Panc1 (cell line): ENCODE measurements around the gene SLC12A9. TPM values are rescaled to one million over a fixed set of nuclear protein-coding genes. Genes with fewer than 3 reads are reported as not detected.
A peak's percentile ranks its signal among the peaks of the same experiment; 100 is the strongest.

ENCODE experiments used
- ATAC-seq: fragments of 200-7000 bp; cut with Tn5 transposase; 2 replicates; pipeline ENCODE4 v1.9.1; 2020; ENCODE audit warnings: mild to moderate bottlenecking, moderate library complexity
- BruUV-seq: library from RNA; stranded (reverse); fragments of 400-500 nt; replicated peaks from 2 replicates; lab custom pipeline; 2021; lab: Mats Ljungman, UMichigan
- CTCF ChIA-PET: fragments of 300-600 bp; sonication (Branson Sonifier 250); formaldehyde crosslinking; loops from one replicate; lab custom pipeline; 2022; ENCODE audit warnings: antibody characterized with exemption; lab: Charles Lee
- POLR2A ChIA-PET: fragments of 300-600 bp; sonication (Branson Sonifier 250); formaldehyde crosslinking; loops from one replicate; lab custom pipeline; 2022; ENCODE audit warnings: antibody characterized with exemption; lab: Charles Lee
- DNase-seq: peaks from one replicate; pipeline ENCODE4 v3.0.0-alpha.2; 2010; ENCODE audit warnings: low read depth, low spot score
- H3K27ac ChIP-seq: 2 replicates; pipeline ENCODE4 v1.5.1; 2011; ENCODE audit warnings: mild to moderate bottlenecking, low read length, inconsistent platforms
- H3K27me3 ChIP-seq: fragments of 200-500 bp; sonication (Bioruptor generic); 2 replicates; pipeline ENCODE4 v1.6.0; 2014; ENCODE audit warnings: low read length, inconsistent platforms; ENCODE audit not compliant: control insufficient read depth, insufficient read depth
- H3K36me3 ChIP-seq: fragments of 200-500 bp; sonication (Bioruptor generic); 2 replicates; pipeline ENCODE4 v1.5.1; 2014; ENCODE audit warnings: inconsistent platforms, mild to moderate bottlenecking, low read length, moderate library complexity; ENCODE audit not compliant: control insufficient read depth, insufficient read depth
- H3K4me1 ChIP-seq: 2 replicates; pipeline ENCODE4 v1.5.1; 2011; ENCODE audit warnings: inconsistent platforms, mild to moderate bottlenecking, low read length, moderate library complexity; ENCODE audit not compliant: control insufficient read depth, insufficient read depth
- H3K4me3 ChIP-seq, 2 experiments: 2 replicates each; pipeline ENCODE4 v1.5.1; 2011 to 2012; ENCODE audit warnings: low read depth in 2 of 2, low read length in 2 of 2, mild to moderate bottlenecking in 2 of 2, inconsistent platforms in 1 of 2, moderate library complexity in 1 of 2
- H3K9me3 ChIP-seq: fragments of 200-500 bp; sonication (Bioruptor generic); 2 replicates; pipeline ENCODE4 v1.5.1; 2014; ENCODE audit warnings: low read depth, mild to moderate bottlenecking, inconsistent platforms, low read length, moderate library complexity; ENCODE audit not compliant: control insufficient read depth, insufficient read depth
- POLR2AphosphoS5 ChIP-seq: IDR thresholded peaks from 2 replicates; pipeline ENCODE4 v1.6.1; 2012; ENCODE audit warnings: mild to moderate bottlenecking, low read depth, low read length, moderate library complexity
- SIN3A ChIP-seq: IDR thresholded peaks from 2 replicates; pipeline ENCODE4 v1.6.1; 2012; ENCODE audit warnings: low read depth, mild to moderate bottlenecking, low read length, moderate library complexity, borderline replicate concordance; ENCODE audit not compliant: insufficient read depth
- TCF7L2 ChIP-seq: IDR thresholded peaks from 2 replicates; pipeline ENCODE4 v1.6.1; 2011; ENCODE audit warnings: mild to moderate bottlenecking, low read depth, low read length, inconsistent platforms
- in situ Hi-C: cut with HindIII; loops from 2 replicates; pipeline ENCODE4 v1.10.0; 2016; ENCODE audit warnings: low sequenced_read_pairs, low pct_unique_long_range_greater_than_20kb
- intact Hi-C: fragments of 100-400 bp; cut with micrococcal nuclease; formaldehyde crosslinking; loops from one replicate; pipeline ENCODE4 v1.10.0; 2022; ENCODE audit not compliant: unreplicated experiment
- total RNA-seq: library from RNA; stranded (reverse); gene quantifications from one replicate; pipeline ENCODE4 v1.2.1, GENCODE V29; 2021; ENCODE audit not compliant: unreplicated experiment
- TF ChIP-seq, protein P1 (sequence below), 2 experiments: IDR thresholded peaks; 2 replicates each; pipeline ENCODE4 v1.6.1; 2011 to 2012; ENCODE audit warnings: low read depth in 2 of 2, control low read depth in 1 of 2, low read length in 1 of 2, mild to moderate bottlenecking in 1 of 2, moderate library complexity in 1 of 2; ENCODE audit not compliant: insufficient read depth in 1 of 2
- TF ChIP-seq, protein P2 (sequence below): fragments of 450-650 bp; IDR thresholded peaks from 2 replicates; pipeline ENCODE4 v1.5.1; 2017; ENCODE audit warnings: mild to moderate bottlenecking

The SLC12A9 gene
- total RNA-seq, 1 experiment from 2014 or later, result 31.1 TPM

DNA sequence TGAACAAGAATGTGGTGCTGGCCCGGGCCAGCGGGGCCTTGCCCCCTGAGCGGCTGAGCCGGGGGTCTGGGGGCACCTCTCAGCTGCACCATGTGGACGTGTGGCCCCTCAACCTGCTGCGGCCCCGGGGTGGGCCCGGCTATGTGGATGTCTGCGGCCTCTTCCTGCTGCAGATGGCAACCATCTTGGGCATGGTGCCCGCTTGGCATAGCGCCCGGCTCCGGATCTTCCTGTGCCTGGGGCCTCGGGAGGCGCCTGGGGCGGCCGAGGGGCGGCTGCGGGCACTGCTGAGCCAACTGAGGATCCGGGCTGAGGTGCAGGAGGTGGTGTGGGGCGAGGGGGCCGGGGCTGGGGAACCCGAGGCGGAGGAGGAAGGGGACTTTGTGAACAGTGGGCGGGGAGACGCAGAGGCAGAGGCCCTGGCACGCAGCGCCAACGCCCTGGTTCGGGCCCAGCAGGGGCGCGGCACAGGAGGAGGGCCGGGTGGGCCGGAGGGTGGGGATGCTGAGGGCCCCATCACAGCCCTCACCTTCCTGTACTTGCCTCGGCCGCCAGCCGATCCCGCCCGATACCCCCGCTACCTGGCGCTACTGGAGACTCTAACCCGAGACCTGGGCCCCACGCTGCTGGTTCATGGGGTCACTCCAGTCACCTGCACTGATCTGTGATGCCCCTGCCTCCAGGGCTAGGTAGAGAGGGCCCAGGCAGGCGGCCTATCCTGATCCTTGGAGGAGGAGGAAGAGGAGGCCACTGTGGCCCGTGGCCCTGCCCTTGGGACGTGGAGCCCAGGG, 13.6 kb downstream of the SLC12A9 start:
- Histone ChIP-seq H3K4me3 (no peak overlapping the region), H3K27me3 (no peaks in the 10 kb centered on the region), H3K9me3 (no peaks in the 10 kb centered on the region), H3K27ac (no peak overlapping the region), H3K36me3 (peaks cover 2% of the 10 kb centered on the region; the same call in 1 of the 2 replicates), H3K4me1 (peaks cover 10% of the 10 kb centered on the region)
- no peak for ATAC-seq
- no peak for TF ChIP-seq TCF7L2
- TF ChIP-seq, protein P1, sequence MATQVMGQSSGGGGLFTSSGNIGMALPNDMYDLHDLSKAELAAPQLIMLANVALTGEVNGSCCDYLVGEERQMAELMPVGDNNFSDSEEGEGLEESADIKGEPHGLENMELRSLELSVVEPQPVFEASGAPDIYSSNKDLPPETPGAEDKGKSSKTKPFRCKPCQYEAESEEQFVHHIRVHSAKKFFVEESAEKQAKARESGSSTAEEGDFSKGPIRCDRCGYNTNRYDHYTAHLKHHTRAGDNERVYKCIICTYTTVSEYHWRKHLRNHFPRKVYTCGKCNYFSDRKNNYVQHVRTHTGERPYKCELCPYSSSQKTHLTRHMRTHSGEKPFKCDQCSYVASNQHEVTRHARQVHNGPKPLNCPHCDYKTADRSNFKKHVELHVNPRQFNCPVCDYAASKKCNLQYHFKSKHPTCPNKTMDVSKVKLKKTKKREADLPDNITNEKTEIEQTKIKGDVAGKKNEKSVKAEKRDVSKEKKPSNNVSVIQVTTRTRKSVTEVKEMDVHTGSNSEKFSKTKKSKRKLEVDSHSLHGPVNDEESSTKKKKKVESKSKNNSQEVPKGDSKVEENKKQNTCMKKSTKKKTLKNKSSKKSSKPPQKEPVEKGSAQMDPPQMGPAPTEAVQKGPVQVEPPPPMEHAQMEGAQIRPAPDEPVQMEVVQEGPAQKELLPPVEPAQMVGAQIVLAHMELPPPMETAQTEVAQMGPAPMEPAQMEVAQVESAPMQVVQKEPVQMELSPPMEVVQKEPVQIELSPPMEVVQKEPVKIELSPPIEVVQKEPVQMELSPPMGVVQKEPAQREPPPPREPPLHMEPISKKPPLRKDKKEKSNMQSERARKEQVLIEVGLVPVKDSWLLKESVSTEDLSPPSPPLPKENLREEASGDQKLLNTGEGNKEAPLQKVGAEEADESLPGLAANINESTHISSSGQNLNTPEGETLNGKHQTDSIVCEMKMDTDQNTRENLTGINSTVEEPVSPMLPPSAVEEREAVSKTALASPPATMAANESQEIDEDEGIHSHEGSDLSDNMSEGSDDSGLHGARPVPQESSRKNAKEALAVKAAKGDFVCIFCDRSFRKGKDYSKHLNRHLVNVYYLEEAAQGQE (IDR thresholded peaks at IDR 0.05; ENCODE audit: insufficient read depth in 1 of 2, low read depth in 2 of 2, low read length in 1 of 2), result no peak
- TF ChIP-seq SIN3A, result no peak
- TF ChIP-seq POLR2AphosphoS5, result no peak
- TF ChIP-seq, protein P2, sequence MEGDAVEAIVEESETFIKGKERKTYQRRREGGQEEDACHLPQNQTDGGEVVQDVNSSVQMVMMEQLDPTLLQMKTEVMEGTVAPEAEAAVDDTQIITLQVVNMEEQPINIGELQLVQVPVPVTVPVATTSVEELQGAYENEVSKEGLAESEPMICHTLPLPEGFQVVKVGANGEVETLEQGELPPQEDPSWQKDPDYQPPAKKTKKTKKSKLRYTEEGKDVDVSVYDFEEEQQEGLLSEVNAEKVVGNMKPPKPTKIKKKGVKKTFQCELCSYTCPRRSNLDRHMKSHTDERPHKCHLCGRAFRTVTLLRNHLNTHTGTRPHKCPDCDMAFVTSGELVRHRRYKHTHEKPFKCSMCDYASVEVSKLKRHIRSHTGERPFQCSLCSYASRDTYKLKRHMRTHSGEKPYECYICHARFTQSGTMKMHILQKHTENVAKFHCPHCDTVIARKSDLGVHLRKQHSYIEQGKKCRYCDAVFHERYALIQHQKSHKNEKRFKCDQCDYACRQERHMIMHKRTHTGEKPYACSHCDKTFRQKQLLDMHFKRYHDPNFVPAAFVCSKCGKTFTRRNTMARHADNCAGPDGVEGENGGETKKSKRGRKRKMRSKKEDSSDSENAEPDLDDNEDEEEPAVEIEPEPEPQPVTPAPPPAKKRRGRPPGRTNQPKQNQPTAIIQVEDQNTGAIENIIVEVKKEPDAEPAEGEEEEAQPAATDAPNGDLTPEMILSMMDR, result no peak
- TSS peak; percentile 83 for BruUV-seq
- DNase-seq, result no peak
- ChIA-PET POLR2A (interaction anchor here (0.5 kb wide), 1 partner anchor 29 kb away, joined by 12 read pairs; no protein-coding TSS in a partner anchor), CTCF (no interaction called here)
- intact Hi-C loops (no loop called here), in situ Hi-C loops (no loop called here)

DNA sequence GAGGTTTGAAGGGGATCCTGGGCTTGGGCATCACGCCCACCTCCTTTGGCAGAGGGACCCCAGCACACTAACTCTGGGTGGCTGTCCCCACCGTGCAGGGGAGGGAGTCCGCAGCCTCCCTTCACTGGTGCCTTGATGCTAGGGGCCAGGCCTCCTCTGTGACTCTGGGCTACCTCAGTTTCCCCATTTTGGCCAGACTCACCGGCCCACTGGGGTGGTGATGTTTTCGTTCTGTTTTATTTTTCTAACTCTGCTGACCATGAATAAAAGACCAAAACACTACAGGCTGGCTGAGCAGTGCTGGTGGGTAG, 14.2 kb downstream of the SLC12A9 start:
- DNase-seq, result no peak
- Histone ChIP-seq H3K27ac (peak overlapping the region; percentile 41; the same call in 1 of the 2 replicates), H3K4me3 (no peak overlapping the region), H3K4me1 (peaks cover 10% of the 10 kb centered on the region), H3K27me3 (no peaks in the 10 kb centered on the region), H3K36me3 (peaks cover 2% of the 10 kb centered on the region; the same call in 1 of the 2 replicates), H3K9me3 (no peaks in the 10 kb centered on the region)
- ATAC-seq, result no peak
- CTCF ChIA-PET, result no interaction called here
- intact Hi-C loops, result no loop called here
- no peak for TF ChIP-seq SIN3A
- TF ChIP-seq, protein P2, result no peak
- TF ChIP-seq TCF7L2, result no peak
- no peak for TF ChIP-seq POLR2AphosphoS5
- TF ChIP-seq, protein P1 (IDR thresholded peaks at IDR 0.05; ENCODE audit: insufficient read depth in 1 of 2, low read depth in 2 of 2, low read length in 1 of 2), result no peak
- POLR2A ChIA-PET, result interaction anchor here (0.5 kb wide), 1 partner anchor 29 kb away, joined by 12 read pairs; no protein-coding TSS in a partner anchor
- BruUV-seq, result no TSS peak
- in situ Hi-C loops, result no loop called here
